ENCODE measurements around the gene ANKS1B.

The ANKS1B gene

GRCh38 chr12:99454539-99455172 lies 530.1 kb downstream of the ANKS1B start:
- DNase-seq (ENCODE audit: low read depth in 2 of 2): no peak

- DNase-seq (ENCODE audit: low read depth in 2 of 2): no peak
Observed at GRCh38 chr12:99453836-99454538, 530.7 kb downstream of the ANKS1B start.

GRCh38 chr12:99450036-99450630 lies 534.6 kb downstream of the ANKS1B start:
- DNase-seq (ENCODE audit: low read depth in 2 of 2): no peak

DNA sequence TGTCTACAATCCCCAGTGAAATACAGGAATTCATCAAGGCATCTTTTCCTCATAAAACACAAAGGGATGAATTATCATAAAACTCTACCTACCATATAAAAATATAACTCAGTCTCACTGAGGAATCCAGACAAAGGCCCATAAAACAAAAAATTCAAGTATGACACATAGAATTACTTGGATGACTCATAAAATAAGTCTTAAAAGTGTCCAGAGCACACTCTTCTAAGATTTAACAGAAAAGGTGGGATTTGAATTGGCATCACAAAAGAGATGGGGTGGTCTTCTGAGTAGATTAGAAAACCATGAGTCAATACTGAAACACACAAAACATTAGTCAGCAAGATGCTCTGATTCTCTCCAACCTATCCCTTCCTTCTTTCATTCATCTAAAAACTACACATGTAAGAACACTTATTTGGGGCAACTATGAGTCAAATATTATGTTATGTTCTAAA lies 539.8 kb downstream of the ANKS1B start:
- DNase-seq (ENCODE audit: low read depth in 2 of 2): no peak

DNA sequence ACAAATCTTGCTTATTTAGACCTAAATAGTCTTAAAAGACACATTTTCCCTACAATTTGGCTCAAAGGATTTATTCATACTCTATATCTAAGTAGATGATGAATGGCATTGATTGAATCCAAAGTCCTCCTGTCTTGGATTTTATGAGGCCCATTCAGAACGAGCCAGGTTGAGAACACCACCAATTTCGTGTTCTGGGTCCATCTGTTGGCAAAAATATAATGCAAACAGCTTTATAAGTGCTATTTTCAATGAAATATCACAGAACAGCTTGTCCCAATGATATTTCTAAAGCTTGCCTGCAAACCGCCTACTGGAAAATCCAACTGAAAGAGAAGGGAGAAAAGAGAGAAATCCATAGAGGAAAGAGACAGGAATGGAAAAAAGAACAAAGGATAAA lies 542.0 kb downstream of the ANKS1B start:
- no peak for DNase-seq (ENCODE audit: low read depth in 2 of 2)

- no peak for DNase-seq (ENCODE audit: low read depth in 2 of 2)
Observed at GRCh38 chr12:99439399-99439798, 545.3 kb downstream of the ANKS1B start.

DNA sequence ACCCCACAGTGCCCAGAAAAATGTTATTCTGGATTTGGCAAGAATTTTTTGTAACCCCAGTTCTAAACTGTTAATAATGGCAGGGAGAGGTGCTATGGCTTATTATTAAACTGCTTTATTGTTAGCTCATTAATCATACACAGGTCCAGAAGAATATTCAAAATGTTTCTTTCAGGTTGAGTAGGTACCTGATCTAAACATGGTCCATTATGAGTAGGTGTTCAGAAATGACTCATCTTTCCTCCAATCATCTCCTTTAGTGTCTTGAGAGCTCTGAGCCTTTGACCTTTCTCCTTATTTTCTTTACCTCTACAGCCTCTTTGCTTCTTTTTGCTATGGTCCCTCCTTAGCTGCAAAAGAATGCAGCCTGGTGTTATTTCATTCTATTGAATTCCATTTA lies 548.2 kb downstream of the ANKS1B start:
- no peak for DNase-seq (ENCODE audit: low read depth in 2 of 2)

DNA sequence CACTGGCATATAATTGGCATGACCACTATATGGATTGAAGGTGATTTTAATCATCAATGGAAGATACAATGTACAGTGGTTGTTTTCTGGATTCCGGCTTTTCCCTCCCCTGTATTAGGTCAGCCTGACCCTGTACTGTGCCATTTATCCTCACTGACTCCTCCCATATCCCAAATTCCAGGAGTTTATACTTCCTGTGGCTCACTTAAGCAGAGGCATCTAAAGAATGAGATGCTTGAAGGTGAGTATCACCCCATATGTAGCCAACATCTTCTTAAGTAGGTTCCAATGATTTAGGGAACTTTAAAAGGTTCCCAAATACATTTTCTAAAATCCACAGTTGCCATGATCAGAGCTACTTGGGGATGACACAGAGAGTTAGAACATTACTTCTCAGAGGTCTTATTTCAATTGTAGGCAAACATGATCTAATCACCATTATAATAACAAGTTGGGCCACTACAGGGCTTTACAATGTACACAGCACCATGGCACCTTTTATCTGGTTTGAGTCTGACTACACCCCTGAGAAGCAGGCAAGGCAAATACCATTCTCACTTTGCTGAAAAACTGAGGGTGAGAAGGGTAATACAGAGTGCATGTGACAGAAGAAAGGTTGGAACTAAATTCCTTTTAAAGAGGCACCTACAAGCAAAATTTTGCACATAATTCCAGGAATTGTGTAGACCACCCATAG lies 549.5 kb downstream of the ANKS1B start:
- DNase-seq (ENCODE audit: low read depth in 2 of 2): no peak

DNA sequence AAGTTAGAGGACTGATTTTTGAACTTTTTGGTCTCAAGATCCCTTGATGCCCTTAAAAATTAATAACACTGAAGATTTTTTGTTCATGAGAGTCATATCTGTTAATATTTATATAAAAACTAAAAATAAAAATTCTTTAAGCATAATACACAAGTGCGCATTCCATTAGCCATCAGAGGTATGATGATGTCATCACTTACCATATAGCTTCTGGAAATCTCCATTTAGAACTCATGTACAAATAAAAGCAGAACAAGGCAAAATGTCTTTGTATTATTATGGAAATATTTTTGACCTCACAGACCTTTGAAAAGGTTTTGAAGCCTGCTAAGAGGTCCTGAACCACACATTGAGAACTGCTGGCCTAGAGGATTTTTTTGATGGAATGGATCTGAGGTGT lies 551.6 kb downstream of the ANKS1B start:
- no peak for DNase-seq (ENCODE audit: low read depth in 2 of 2)

DNA sequence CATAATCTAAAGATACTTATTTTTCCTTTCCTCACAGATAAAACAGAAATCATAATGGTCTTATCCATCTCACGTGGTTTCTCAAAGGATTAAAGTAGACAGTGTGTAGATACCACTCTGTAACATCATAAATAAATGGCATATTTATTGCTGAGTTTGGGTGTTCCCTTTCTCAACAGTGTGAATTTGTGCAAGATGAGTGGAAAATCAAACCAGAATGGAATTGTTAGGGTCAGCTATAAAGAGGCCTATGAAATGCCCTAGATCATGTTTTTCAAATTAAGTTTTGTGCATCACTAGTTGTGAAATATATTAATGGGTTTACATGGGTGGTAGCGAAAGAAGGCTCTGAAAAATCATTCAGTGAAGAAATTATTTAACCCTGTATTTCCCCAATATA lies 553.5 kb downstream of the ANKS1B start:
- DNase-seq (ENCODE audit: low read depth in 2 of 2): no peak

DNA sequence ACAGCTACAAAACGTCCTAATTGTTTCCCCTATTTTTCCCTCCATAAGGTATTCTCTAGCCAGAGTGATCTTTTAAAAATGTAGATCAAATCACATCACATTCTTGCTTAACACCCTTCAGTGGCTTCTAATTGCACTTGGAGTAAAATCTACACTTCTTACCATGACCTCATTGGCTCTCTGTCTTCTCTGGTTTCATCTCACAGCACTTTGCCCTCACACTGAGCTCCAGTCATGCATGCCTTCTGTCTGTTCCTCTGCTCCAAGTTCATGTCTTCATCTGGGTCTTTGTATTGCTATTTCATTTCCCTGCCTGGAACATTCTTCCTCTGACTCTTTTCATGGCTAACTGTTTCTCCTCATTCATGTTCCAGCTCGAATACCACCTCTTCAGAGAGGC lies 557.6 kb downstream of the ANKS1B start:
- no peak for DNase-seq (ENCODE audit: low read depth in 2 of 2)

GRCh38 chr12:99418379-99418778 lies 566.4 kb downstream of the ANKS1B start:
- DNase-seq (ENCODE audit: low read depth in 2 of 2): no peak

- no peak for DNase-seq (ENCODE audit: low read depth in 2 of 2)
Observed at GRCh38 chr12:99413751-99414150, 571.0 kb downstream of the ANKS1B start.

GRCh38 chr12:99393763-99394162 lies 591.0 kb downstream of the ANKS1B start:
- no peak for DNase-seq (ENCODE audit: low read depth in 2 of 2)

GRCh38 chr12:99392091-99392850 lies 592.5 kb downstream of the ANKS1B start:
- no peak for DNase-seq (ENCODE audit: low read depth in 2 of 2)

DNA sequence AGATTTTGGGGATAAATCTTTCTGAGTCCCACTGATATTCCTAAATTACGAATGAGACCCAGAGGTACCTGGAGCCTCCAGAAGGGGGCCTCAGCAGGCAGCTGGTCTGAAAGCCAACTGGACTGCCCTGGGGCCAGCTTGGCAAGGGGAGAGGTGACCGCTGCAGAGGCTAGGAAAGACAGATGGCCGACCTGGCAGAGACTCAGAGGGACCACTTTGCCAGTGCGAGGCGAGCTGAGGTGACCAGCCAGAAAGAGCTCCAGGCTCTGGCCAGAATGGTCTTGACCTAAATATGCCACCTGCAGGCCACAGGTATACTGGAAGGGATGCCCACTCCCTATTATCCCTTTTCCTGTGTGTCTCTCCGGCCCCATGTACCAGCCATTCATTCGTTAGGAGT lies 594.0 kb downstream of the ANKS1B start:
- DNase-seq (ENCODE audit: low read depth in 2 of 2): no peak

- no peak for DNase-seq (ENCODE audit: low read depth in 2 of 2)
Observed at GRCh38 chr12:99389751-99390150, 595.0 kb downstream of the ANKS1B start.

DNA sequence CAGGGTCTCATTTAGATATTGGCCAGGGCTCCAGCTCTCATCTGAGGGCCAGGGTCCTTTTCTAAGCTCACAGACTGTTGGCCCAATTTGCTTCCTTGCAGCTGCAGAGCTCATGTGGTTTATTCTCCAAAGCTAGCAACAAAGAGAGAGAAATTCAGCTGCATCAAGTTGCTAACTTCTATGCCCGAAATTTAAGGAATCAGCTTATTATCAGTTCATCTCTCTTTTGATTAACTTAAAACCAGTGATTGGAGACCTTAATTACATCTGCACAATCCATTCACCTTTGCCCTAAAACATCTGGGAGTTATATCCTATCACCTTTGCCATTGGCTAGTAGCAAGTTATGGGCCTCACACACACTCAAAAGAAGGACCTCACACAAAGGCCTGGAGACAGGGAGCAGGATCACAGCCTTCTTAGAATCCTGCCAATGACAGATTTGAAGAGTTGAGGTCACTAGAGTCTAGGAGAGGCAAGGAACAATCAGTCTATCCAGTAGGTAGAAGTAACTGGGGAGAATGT lies 596.0 kb downstream of the ANKS1B start:
- DNase-seq (ENCODE audit: low read depth in 2 of 2): no peak

- no peak for DNase-seq (ENCODE audit: low read depth in 2 of 2)
Observed at GRCh38 chr12:99387661-99388060, 597.1 kb downstream of the ANKS1B start.

DNA sequence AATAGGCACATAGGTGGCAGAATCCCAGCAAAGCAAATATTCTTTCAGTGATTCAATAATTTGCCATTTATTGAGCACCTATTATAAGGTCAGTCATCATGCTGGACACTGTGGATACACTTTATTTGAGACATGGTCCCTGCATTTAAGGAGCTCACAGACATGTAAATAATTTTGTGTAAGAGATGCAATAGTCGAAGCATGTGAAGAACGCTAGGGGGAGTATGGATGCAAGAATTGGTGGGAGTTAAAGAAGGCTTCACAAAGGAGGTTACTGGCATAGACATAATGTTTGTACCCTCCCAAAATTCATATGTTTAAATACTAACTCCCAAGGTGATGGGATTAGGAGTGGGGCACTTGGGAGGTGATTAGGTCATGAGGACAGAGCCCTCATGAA lies 597.8 kb downstream of the ANKS1B start:
- DNase-seq (ENCODE audit: low read depth in 2 of 2): no peak

DNA sequence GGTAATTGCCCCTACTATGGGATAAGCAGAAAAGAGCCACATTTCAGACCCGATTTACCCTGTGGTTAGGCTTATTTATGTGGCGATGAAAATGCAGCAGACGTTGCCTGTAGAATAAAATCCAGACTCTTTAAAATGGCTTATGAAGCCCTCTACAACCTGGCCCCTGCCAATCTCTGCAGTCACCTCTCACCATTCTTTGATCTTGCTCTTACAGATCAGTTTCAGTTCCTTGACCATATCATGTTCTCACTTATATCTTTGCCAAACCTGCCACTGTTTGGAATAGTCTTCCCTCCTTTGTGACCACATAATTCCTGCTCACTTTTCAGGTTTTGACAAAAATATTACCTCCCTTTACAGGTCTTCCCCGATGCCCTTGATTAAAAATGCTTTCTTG lies 601.5 kb downstream of the ANKS1B start:
- DNase-seq (ENCODE audit: low read depth in 2 of 2): no peak

- no peak for DNase-seq (ENCODE audit: low read depth in 2 of 2)
Observed at GRCh38 chr12:99381992-99382391, 602.7 kb downstream of the ANKS1B start.
